ENCODE measurements around the gene THBS3.
"Not testable (repeated sequence)": the region's sequence is repeated elsewhere in the genome, so short reads cannot be mapped to it uniquely, and the experiment has no call there.

The THBS3 gene

DNA sequence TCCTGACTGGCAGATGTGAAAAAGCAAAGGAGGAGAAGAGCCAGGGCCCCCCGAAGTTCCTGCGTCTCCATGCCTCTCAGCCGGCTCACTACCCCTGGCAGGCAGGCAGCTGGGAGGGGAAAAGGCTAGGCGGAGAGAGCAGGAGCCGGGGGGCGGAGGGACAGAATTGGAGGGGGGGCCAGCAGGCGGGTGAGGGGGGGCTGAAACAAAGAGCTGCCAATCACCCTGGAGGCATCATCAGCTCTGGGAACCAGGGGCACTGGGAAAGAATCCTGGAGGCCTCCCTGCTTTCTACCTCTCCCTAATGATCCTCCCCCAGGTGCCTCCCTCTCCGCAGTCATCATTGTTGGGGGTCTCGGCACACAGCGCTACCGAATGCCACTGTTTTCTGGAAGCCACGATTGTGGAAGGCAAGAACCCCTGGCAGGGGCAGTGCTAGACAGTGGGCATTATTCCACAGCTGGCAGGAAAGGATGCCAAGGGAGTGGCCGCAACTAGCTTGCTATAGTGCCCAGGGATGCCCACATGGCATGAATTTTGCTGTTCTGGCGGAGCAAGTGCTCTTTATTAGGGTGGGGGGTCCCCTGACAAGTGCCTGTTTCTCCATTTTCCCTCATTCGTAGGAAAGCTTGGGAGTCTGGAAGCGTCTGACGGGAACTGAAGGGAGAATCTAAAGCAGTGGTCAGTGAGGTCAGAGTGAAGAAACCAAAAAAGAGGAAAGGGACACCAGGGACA is at the start of gene THBS3:
THBS3 (minus strand) TSS at position 92 of the 735 bp plus-strand sequence; CDS start at position 71, 21 bp downstream.
- in situ Hi-C loops (cut with MboI; ENCODE audit: low sequenced_read_pairs), result no loop called here

DNA sequence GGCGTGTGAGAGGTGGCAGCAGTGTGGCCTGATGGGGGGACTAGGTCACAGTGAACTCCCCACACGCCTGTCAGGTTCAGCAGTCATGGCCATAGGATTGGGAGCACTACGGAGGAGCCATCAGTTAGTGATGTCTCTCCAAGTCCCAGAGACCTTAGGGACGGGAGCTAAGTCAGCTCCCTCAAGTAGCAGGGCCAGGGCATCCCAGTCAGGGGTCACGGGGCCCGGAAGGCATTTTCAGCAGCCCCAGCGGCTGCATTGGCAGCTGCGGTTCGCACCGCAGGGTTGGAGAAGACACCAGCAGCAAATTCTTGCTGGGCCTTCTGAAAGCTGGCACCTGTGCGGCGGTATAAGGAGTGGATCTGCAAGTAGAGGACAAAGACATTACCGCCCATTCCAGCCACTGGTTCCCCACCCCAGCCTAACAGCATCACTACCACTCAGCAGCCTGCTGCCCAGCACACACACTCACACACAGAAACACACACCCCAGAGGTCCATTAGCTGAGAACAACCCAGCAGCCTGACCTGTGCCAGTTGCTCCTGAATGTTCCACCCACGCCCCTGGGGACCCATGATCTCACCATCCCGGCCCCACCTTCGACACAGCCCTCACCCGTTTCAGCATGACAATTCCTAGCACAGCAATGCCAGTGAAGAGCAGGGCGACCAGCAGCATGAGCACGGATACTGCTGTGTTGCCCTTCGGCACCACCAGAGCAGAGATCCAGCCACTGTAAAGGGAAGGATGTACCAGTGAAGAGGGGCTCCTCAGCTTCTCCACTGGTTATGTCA is 48.6 kb upstream of the THBS3 start:
- in situ Hi-C loops (cut with MboI; ENCODE audit: low sequenced_read_pairs), result no loop called here

DNA sequence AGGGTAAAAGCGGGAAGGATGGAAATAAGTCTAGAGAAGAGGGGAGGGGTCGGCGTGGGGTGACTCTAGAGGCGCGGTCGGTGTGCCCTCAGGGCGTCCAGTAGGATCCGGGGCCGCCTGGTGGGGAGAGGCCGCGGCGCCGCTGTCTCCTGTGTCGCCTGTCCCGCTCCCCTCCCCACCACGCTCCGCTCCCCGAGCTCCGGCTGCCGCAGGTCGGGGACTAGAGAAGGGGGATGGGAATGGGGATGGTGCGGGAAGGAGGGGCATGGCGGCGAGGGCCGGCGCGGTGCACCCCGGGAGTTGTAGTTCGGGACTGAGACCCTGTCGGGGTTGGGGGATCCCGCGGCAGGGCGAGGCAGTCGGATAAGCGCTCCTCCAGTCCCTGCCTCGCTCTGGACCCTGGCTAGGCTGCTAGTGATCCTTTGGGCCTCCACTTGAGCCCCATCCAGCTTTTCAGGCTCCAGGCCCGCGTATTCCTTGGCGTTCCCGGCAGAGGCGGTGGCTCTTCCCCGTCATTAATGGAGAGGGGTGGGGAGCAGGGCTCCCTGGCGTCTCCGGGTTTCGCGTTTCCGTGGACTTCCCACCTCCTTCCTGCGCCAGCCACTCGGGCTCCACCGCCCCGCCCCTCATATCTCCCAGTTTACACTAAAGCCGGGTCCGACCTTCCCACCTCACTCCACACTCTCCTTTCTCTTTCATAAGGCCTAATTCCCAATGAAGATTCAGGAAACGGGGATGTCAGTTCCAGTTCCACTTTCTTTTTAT is 47.7 kb upstream of the THBS3 start, which contains the start of gene ENTREP3:
ENTREP3 (minus strand) TSS at position 241 of the 765 bp plus-strand sequence. CDS start 606 bp downstream, outside the sequence.
- in situ Hi-C loops (cut with MboI; ENCODE audit: low sequenced_read_pairs), result no loop called here

DNA sequence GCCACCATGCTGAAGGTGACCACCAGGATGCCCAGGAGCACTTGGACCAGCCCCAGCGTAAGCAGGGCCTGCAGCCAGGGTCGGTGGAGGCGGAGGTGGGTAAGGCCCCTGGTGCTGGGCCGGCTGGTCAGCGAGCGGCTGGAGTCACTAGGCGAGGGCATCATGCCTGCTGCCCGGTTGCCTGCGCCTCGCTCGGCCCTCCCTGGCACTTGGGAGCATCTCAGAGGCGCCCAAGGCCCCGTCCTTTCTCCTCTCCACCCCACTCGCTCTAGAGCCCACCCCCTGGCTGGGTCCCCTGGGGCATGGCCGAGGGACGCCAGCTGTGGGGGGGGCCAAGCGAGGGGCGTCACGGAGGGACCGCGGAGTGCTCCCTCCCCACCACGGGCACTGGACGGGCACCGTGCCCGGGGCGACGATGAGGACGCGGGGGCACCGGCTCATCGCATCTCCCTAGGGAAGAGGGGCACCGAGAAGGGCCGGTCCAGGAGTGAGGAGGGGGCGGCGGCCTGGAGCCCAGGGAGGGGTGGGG is 47.1 kb upstream of the THBS3 start:
- in situ Hi-C loops (cut with MboI; ENCODE audit: low sequenced_read_pairs), result no loop called here

DNA sequence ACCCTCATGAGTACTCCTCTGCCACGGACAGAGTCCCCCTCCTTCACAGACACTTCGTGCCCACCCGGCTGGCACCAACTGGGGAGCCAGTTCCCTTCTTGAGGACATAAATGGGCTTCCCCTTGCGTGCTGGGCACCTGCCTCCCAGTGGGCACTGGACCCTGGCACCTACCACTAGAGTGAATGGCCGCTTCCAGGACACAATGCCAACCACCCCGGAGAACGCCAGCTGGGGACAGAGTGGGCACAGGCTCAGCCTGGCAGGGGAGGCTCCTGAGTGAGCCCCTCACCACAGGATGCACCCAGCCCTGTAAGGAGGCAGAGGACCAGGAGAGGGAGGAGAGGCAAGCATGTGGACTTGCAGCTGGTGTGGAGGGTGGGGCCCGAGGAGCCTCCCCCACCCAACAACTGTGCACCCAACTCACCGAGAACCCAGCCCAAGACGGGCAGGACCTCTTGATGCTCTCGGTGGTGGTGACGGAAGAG is 46.6 kb upstream of the THBS3 start:
- in situ Hi-C loops (cut with MboI; ENCODE audit: low sequenced_read_pairs), result no loop called here

DNA sequence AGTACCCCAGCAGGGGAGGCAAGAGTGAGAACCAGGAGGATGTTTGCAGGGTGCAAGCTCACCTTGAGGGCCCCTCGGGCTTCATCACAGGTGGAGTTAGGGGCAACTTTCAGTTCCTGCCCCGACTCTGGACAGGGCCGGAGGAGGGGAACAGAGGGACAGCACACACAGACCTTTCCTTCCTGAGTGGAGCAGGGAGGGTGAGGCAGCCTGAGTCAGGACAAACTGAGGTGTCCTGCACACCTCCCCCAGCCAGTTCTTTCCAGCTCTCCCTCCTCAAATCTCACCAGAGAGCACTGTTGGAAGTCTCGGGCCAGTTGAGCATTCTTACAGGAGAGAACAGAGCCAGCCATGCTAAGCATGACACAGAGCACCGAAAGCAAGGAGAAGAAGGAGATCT is 46.1 kb upstream of the THBS3 start:
- in situ Hi-C loops (cut with MboI; ENCODE audit: low sequenced_read_pairs), result no loop called here

DNA sequence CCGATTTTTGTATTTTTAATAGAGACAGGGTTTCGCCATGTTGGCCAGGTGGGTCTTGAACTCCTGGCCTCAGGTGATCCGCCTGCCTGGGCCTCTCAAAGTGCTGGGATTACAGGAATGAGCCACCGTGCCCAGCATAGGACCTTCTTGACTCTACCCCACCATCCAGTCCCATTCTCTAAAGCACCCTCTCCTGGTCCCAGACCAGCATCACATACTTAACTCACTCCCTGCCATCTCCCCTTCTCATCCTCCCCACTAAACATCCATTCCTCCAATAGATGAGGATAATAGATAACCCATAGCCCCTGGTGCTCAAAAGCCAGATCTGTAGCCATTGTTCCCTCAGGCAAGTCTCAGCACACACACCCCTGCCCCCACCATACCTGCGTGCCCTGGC is 45.5 kb upstream of the THBS3 start:
- in situ Hi-C loops (cut with MboI; ENCODE audit: low sequenced_read_pairs), result no loop called here

DNA sequence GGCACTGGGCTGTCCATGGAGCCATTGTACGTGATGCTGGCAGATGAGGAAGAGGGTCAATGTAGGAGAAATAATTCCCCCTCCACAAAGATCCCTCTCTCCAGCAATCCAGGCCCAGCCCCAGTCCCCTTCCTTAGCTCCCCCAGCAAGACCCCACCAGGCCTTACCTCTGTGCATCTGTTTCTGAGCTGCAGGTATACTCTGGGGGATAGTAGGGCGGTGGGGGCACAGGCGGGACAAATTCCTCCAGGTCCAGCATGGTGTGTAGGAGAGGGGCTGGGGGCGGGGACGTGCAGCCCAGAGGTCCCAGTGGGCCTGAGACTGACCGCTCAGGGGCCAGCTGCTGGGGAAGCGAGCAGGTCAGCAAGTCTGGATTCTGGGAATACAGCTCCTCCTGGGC is 43.9 kb upstream of the THBS3 start:
- in situ Hi-C loops (cut with MboI; ENCODE audit: low sequenced_read_pairs), result no loop called here

DNA sequence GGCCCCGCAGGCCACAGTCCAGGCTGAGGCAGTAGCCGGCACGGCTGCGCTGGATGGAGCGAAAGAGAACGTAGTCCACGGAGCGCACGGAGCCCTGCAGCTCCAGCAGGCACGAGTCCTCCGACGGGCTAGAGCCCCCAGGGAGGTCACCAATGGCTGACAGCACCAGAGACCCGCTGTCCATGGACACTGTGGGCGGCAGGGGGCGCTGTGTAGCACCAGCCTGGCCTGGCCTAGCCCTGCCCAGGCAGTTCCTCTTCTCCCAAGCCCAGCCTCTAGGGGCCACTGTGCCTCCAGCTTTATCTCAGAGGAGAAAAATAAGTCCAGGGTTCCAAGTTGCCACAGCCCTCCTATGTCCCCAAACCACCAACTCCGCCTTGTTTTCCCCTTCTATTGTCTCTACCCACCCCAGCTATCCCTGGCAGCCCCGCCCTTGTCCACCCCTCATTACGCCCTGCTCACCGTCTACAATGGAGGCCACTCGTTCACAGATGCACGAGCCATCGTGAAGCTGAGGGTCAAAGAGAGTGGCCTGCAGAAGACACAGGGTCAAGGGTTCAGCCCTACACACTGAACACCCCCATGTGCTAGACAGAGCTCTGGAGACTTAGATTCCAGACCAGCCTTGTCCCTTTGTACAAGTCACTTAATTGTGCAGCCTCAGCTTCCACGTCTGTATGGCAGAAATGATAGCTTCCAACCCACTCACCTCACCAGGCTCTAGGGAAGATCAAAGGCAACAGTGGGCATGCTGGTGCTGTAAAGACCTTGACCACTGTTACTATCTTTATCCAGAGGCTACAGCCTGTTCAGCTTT is 43.1 kb upstream of the THBS3 start:
- in situ Hi-C loops (cut with MboI; ENCODE audit: low sequenced_read_pairs), result no loop called here

DNA sequence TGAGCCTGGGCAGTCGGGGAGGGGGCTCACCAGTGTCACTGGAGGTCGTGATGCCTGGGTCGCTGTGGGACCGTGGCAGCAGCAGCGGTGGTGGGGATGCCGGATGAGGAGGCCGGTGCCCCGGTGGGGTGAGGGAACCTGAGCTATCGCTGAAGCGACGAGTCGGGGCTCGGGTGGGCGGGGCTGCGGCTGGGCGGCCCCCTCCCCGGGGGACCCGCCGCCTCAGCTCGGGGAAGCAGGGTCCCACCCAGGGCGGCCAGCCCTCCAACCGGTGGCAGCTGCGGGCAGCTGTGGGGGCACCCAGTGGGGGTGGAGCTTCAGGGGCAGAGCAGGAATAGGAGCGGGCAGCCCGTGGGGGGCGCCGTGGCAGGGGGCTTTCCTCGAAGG is 42.5 kb upstream of the THBS3 start:
- in situ Hi-C loops (cut with MboI; ENCODE audit: low sequenced_read_pairs), result no loop called here

DNA sequence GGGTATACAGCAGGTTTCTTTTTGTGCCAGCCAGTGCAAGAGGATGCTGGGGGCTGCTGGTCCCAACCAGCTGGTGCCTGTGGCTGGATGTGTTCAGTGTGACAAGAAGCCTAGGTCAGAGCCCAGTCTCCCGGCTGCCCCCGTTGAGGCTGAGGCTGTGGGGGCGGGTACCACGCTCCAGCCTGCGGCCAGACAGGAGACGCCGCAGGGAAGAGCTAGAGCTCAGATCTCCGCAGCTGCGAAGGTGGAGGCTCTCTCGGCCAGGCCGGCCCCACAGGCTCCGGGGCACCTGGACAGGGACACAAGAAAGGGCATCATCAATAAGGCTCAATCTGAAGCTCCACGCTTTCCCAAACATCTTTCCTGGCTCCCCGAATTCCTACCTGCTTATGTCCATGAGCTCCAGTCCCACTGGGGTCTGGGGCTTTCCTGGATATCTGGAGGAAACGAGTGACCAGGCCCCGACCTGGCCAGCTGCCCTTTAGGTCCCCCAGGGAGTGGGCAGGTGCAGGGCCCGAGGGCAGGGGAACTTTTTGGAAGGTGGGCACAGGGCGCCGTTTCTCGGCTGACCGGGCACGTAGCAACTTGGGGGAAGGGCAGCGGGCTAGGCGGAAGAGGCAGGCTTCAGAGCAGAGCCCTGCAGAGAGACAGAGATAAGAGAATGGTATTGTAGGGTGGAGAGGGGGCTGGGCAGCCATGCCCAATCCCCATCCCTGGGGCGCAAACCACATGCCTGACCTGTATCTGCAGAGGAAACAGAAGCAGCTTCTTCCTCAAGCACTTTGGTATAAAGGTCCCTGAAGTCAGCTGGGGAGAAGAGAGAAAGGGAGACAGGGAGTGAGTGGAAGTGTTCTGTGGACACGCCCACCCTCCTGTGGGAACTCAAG is 40.2 kb upstream of the THBS3 start:
- in situ Hi-C loops (cut with MboI; ENCODE audit: low sequenced_read_pairs), result no loop called here

DNA sequence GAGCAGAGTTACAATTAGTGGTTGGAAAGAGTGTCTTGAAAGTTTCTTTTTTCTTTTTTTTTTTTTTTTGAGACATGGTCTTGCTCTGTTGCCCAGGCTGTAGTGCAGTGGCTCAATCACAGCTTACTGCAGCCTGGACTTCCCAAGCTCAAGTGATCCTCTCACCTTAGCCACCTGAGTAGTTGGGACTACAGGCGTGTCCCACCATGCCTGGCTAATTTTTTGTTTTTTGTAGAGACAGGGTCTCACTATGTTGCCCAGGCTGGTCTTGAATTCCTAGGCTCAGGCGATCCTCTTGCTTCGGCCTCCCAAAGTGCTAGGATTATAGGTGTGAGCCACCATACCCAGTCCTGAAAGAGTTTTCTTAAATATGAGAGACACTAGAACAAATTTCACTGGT is 39.1 kb upstream of the THBS3 start:
- in situ Hi-C loops (cut with MboI; ENCODE audit: low sequenced_read_pairs), result not testable (repeated sequence)

DNA sequence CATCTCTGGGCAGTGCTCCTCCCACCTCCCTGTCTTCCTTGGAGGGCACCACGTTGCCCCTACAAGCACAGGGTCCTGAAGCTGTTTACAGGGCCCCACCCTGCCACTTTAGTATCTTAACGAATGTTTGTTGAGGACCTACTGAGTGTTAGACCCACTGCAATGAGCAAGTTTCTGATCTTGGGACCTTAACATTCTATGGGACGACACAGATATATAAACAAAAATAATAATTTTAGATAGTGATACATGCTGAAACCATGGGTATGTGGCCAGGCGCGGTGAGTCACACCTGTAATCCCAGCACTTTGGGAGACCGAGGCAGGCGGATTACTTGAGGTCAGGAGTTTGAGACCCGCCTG is 37.4 kb upstream of the THBS3 start:
- in situ Hi-C loops (cut with MboI; ENCODE audit: low sequenced_read_pairs), result no loop called here

DNA sequence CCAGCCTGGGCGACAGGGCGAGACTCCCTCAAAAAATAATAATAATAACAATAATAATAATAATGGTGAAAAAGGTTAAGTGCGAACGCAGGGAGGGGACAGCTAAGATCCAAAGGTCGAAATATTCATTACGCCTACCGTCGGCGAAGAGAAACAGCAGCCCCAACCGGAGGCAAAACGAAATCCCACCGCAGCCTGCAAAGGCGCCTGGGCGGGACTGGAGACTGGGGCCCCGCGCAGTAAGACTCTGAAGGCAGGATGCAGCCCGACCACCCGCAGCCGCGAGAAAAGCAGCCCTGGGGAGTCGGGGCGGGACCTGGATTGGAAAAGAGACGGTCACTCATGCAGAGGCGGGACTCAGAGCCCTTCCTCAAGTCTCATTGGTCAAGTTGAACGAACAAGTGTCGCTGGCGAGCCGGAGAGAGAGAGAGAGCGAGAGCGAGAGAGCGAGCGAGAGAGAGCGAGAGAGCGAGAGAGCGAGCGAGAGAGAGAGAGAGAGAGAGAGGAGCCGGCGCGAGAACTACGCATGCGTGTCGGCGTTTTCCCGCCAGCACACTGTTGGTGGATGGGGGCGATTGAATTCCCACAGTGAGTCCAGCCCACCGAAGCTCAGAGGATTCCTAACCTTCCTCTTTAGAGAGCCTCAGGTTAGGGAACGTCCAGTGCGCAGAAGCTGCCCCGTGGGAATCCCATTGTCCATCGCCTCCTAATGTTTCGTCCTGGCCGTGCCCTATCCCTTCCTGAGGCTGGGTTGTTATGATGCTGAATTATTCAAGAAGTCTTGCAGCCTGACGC is 36.9 kb upstream of the THBS3 start:
- in situ Hi-C loops (cut with MboI; ENCODE audit: low sequenced_read_pairs), result no loop called here

DNA sequence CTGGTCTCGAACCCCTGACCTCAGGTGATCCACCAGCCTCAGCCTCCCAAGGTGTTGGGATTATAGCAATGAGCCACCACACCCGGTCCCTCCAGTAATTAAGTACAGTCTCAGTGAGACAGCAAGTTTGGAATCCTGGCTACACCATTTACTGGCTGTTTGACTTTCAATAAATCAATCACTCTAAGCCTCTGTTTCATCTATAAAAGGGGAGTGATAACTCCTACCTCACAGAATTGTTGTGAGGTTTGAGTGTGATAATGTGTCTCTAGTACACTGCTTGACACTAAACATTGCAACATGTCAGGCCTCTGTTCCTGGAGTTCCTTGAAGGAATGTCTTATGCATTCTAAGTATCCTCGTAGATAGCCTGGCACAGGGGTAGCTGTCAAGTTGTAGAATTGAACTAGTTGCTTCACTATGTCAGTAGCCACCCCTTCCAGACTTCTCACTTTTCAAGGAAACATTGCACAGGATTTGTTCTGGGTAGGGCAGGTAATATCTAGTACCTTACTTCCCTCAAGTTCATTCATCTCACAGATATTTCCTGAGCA is 35.2 kb upstream of the THBS3 start:
- in situ Hi-C loops (cut with MboI; ENCODE audit: low sequenced_read_pairs), result no loop called here

DNA sequence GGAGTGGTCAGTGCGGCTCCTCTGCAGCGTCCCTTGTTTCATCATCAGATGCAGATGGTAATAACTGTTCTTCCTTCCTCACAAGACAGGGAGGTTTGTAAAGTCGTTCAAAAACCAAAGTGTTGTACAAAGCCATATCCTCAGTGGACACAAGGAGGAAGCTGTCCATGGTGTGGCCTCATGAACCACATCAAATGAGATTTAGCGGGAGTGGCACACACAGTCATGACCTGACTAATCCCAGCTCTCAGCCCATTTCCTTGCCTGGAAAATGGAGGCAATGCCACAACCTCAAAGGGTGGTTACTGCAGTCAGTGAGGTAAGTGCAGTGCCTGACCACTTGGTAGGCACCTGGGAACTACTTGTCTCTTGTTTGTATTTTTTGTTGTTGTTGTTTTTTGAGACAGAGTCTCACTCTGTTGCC is 34.2 kb upstream of the THBS3 start:
- in situ Hi-C loops (cut with MboI; ENCODE audit: low sequenced_read_pairs), result no loop called here

DNA sequence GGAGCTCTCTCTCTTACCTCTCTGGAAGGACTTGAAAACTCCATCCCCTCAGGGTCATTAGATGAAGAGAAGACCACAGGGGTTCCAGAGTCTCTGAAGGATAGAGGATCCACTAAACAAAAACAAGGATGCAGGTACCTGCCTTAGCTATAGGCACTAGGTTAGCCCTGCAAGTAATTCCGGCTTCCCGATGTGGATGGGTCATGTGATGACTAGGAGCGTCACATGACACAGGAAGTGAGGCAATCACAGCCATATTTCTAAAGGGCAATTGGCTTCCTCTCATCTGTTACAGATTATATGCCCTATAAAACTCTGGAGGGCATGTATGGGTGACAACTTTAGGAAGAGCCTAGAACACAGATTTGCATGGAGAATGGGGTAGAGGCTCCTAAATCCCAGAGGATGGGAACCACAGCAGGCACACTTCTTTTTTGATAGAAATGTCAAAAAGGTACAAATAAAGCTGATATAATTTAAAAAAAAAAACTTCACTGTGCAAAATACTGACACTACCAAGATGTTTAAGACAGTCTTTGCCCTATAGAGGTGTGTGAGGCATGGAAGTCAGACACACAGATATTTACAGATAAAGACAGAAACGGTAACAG is 33.5 kb upstream of the THBS3 start:
- in situ Hi-C loops (cut with MboI; ENCODE audit: low sequenced_read_pairs), result no loop called here

DNA sequence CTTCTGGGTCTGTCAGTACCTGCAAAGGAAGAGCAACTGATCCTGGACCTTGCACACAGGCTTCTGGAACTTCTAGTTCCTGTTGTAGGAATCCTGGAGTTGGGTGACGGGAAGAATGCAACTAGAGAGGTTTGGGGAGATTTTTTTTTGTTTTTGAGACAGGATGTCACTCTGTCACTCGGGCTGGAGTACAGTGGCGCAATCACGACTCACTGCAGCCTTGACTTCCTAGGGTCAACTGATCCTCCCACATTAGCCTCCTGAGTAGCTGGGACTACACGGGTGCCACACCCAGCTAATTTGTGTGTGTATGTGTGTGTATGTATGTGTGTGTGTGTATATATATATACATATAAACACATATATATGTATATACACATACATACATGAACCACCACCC is 28.8 kb upstream of the THBS3 start:
- in situ Hi-C loops (cut with MboI; ENCODE audit: low sequenced_read_pairs), result no loop called here
